ENCODE data around the gene GRIK4.

The GRIK4 gene

DNA sequence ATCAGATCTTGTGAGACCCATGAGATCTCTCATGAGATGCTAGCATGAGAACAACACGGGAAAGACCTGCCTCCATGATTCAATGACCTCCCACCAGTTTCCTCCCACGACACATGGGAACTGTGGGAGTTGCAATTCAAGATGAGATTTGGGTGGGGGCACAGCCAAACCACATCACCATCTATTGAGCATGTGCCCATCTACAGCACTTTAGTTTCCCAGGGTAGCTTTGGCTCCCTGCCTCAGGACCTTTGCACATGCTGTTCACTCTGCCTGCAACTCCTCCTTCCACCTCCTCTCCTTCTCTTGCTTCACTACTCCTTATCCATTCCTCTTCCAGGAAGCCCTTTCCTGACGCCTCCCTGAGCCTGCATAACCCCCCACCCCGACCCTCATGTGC lies 17.2 kb downstream of the GRIK4 start:
- no peak for DNase-seq

GRCh38 chr11:120529214-120529613 lies 17.7 kb downstream of the GRIK4 start:
- no peak for DNase-seq

DNA sequence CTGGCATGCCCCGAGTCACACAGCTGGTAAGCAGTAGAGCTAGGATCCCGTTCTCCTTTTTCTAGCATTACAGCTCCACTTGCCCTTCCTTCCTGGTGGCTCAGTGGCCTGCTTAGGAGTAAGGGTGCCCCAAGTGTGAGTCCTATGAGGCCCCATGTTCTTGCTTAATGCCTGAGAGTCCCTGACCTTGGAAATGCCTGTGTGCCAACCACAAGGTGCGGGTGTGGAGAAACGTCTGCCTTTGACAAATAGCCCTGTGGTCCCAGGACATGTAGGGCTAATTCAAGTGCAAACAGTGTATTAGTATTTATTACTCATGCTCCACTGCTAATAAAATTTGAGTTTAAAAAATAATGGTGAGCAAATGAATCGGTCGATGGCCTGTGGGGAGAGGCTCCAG lies 18.4 kb downstream of the GRIK4 start:
- no peak for DNase-seq

- no peak for DNase-seq
These were observed 20.7 kb downstream of the GRIK4 start for GRCh38 chr11:120532082-120532831.

GRCh38 chr11:120532832-120533196 lies 21.3 kb downstream of the GRIK4 start:
- no peak for DNase-seq

DNA sequence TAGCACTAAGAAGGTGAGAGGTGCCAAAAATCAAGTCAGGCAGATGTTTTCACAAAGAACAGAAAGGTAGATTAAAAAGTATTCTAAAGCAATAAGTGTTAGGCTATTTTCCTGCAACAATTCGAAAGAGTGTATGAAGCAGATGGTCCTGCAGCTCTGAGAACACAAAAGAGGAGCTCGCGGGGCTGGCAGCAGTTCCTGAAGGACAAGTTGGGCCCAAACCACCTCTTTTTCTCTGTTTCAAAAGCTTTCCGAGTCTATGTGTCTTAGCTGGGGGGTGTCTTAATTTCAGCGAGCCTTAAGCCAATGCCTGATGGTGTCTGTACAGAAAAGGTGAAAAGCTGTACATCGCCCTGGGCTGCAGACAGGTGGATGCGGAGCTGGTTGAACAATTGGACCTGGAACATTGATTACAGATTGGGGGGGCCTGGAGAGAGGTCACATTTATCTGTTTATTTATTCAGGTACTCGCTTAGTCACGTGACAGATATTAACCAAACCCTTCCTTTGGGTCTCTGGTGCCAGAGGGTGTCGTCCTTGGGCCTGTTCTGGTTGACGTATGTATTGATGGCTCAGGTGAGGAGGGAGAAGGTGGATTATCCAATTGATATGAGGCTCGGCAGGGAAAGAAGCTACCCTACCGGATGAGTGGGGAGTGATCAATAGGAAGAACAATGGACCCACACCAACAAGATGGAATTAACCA lies 24.7 kb downstream of the GRIK4 start:
- DNase-seq: no peak

DNA sequence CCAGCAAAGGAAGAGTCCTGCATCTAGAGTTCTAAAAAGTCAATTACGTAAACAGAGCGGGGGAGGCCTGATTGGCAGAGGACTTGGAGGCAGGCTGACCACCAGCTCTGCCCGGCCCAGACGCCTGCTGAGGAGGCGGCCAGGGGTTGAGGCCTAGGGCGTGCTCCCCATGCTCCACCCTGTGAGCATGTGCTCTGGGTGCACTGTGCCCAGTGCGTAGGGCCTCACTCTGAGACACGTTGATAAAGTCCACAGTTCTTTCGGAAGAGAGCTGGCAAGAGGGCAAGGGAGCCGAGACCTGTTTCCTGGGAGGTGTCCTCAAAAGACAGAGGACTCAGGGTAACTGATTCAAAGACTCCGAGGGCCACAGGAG lies 25.2 kb downstream of the GRIK4 start:
- no peak for DNase-seq

- no peak for DNase-seq
These were observed 26.4 kb downstream of the GRIK4 start for GRCh38 chr11:120537996-120538395.

DNA sequence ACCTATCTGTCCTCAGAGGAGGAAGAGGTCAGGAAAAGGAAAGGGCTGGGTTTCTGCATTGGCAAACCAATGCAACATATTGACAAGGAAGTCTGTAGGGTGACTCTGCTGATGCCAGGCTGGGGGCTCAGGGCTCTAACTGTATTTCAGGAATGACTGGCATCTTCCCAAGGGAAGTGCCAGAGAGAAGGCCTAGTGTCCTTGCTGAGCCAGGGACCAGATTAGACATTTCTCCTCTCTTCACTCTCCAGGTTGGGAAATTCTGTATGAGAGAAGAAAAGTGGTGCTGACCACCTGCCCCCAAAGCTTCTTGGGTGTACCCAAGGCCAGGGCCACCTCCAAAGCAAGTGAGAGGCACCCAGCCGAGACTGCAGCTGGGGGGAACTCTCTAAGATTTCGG lies 27.2 kb downstream of the GRIK4 start:
- no peak for DNase-seq

DNA sequence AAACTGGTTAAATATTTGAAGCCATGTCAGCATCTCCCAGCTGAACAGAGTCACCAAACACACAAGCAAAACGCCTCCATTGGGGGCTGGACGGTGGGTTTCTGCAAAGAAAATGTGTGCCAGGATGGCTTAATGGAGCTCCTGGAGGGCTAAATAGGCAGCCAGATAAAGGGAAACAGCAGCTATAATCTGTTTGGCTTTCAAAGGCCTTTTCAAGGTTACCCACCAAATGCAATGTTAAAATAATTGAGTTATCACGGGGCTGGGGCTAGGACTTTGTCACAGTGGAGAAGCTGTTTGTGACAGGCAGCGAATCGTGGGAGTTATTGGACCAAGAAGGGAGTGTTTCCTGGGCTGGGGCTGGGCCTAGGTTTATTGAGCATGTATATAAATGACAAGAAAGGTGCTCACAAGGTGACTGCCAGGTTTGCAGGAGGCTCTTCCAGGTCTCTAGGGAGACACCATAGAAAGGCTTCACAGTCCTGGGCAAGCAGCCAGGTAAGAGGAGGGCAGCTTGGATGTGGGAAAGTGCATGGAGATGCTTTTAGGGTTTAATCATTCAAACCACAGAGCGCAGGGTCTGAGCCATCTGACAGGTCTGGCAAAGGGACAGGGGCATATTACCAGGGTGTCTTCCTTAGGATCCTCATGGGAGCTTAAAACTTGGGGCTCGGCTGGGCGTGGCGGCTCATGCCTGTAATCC lies 28.3 kb downstream of the GRIK4 start:
- DNase-seq: no peak

DNA sequence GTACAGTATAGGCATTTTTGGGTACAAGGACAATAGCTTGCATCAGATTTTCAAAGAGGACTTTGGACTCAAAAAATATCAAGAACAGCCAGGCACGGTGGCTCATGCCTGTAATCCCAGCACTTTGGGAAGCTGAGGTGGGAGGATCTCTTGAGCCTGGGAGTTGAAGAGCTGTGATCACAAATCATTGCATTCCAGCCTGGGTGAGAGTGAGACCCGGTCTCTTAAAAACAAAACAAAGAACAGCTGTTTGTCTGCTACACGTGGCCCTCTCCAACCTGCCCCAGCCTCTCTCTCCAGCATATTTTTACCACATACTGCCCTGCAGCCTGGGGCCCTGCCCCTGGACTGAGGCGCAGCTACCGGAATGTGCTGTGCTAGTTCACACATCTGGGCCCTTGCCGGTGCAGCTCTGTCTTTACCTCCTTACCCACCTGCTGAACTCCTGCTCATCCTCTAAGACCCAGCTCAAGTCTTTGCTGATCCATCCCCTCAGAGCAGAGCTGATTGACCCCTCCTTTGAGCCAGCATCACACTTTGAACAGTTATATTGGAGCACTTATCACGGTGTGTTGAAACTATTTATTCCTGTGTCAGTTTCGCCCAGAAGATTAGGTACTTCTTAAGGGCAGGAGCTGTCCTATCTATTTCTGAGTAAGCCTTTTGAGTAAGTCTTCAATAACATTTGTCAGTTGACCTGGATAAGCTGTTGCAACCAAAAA lies 29.4 kb downstream of the GRIK4 start:
- no peak for DNase-seq

DNA sequence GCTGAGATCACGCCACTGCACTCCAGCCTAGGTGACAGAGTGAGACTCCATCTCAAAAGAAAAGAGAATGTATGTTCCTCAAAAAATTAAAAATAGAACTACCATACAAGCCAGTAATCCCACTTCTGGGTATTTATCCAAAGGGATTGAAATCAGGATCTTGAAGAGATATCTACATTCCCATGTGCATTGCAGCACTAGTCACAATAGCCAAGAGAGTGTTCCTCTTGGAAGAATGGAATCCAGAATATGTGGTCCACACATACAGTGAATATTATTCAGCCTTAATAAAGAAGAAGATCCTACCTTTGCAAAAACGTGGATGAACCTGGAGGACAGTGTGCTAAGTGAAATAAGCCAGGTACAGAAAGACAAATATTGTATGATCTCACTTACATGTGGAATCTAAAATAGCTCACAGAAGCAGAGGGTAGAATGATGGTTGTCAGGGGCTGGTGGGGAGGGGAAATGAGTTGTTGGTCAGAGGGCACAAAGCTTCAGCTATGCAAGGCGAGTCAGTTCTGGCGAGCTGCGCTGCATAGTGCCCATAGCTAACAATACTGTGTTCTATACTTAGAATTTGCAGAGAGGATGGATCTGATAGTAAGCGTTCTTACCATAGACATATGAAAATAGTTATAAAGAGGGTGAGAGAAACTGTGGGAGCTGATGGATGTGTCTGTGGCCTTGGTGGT lies 32.1 kb downstream of the GRIK4 start:
- no peak for DNase-seq

GRCh38 chr11:120545813-120546212 lies 34.3 kb downstream of the GRIK4 start:
- no peak for DNase-seq

GRCh38 chr11:120546312-120547205 lies 35.0 kb downstream of the GRIK4 start:
- DNase-seq: no peak

GRCh38 chr11:120547316-120547715 lies 35.8 kb downstream of the GRIK4 start:
- DNase-seq: no peak

DNA sequence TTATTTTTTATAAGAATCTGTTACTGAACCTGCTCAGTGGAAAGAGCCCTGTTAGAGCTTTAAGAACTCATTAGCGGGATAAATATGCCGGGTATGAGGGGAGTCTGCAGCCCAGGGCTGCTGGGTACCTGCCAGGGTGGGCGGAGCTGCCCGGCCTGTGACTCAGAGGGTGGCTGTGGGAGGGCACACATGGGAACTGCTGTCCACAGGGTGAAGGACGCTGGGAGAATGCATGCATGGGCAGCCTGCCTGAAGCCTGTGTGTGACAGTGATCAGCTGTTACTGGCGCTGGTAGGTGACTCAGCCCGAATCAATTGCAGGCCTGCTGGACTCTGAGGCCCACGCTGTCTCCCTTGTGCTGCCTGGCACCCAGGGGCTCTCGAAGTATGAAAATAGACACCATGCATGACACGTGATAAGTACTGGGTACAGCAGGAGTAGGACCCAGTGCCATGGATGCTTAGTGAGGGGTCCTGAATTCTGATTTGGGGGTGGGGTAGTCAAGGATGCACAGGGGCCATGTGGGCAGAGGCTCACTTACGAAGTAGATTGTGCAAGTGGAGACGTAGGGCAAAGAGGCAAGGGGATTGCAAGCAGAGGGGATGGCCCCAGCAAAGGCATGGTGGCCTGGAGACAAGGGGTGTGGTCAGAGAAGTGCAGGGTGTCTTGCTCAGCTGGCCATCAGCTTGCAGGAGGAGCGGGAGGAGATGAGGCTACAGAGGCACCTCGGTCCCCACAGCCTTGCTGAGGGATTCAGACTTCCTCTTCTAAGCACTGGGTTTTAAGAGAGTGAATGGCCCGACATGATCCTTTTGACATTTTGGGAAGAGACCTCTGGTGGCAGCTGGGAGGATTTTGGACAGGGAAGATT lies 36.5 kb downstream of the GRIK4 start:
- DNase-seq: no peak

DNA sequence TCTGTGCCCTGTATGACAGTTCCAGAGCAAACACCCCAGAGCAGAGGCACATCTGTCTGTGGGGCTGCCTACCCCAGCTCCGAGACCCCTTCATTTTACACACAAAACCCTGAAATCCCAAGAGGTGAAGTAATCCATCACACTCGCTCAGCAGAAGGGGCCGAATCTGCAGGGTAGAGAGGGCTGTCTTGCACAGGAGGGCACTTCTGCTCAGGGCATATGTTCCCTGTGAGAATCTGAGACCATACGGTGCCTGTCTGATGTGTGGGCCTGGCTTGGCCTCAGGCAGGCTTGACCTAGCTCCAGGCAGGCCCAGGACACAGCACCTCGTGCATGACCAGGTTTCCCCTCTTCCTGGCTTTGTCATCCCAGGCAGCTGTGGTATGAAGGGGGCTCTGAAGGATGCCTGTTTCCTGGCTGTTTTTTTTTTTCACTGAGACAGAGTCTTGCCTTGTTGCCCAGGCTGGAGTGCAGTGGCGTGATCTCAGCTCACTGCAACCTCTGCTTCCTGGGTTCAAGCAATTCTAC lies 37.2 kb downstream of the GRIK4 start:
- DNase-seq: no peak

DNA sequence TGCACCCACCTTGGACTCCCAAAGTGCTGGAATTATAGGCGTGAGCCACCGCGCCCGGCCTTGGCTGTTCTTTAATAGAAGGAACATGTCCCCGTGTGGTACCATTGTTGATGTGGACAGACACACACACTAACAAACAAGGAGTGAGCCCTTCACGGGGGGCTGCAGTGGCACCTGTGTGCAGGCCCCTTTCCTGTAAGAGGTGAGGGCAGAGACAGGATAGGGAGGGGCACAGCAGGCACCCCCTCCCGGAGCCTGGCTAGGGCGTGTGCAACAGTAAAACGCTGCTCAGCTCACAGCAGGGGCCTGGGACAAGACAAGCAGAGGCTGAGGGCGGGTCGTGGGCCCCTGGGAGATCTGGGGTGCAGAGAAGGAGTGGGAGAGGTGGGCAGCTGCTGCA lies 37.8 kb downstream of the GRIK4 start:
- no peak for DNase-seq

DNA sequence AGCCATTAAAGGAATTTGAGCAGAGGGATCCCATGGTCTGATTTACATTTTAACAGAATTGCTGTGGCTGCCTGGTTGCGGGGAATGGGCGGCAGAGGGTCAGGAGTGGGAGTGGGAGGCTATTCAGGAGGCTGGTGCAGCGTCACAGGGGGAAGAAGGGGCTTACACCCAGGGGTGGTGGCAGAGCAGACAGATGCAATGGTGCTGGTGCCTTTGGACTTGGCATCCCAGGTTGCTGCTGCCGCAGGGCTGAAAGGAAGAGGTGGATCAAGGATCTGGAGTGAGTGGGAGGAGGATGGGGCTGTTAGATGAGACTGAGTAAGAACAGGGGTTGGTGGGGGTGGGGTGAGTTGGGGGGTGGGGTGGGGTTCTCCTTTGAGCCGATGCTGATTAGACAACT lies 38.5 kb downstream of the GRIK4 start:
- DNase-seq: no peak

- no peak for DNase-seq
These were observed 39.6 kb downstream of the GRIK4 start for GRCh38 chr11:120551191-120551590.
